HTR-8/SVneo (cell line): ENCODE measurements around the gene SLC10A7.

ENCODE experiments used
- DNase-seq: peaks from one replicate; pipeline ENCODE4 v3.0.0; 2011; ENCODE audit warnings: low spot score, mixed read lengths; ENCODE audit not compliant: insufficient read length
- FAIRE-seq: peaks from 2 replicates; lab custom pipeline; 2011; peaks lifted over from hg19 to GRCh38; lab: Jason Lieb, UNC

The SLC10A7 gene

GRCh38 chr4:146498291-146498690, 23.4 kb downstream of the SLC10A7 start:
- FAIRE-seq (no peak), DNase-seq (no peak)

GRCh38 chr4:146495269-146495668, 26.5 kb downstream of the SLC10A7 start:
- FAIRE-seq (no peak), DNase-seq (peak; percentile 2)

DNA sequence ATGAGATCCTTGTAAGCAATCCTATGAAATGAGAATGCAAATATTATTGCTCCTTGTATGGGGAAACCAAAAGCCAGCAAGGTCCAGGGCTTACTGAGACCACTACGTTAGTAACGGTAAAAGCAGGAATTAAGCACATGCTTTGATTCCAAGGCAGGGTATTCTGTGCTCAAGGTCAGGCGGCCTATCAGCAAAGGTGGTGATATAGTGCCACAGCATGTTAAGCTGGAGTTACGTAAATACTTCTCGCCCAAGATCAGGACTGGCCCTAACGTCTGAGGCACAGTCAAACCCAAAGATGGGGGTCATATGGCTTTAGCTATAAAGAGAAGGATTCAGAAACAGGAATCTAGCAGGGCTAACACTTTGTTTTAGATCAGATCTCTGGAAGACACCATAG, 27.6 kb downstream of the SLC10A7 start:
- DNase-seq (no peak), FAIRE-seq (no peak)

DNA sequence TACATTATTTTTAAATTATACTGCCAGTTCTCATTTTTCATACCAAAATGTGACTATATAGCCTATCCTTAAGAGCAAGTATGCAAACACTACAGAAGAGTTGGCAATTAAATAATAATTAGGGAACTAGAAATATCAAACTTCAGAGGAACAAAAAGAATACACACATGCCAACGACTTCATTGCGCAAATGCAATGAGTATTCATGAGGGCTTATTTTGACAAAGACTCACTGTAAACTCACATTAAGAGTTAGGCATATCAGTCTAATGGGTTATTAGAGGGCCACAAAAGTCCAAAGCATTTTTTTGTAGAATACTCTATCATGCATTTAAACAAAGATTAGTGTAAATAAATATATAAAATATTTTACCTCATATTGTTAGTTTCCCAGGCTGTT, 31.6 kb downstream of the SLC10A7 start:
- no peak for FAIRE-seq
- DNase-seq: no peak

- DNase-seq (no peak), FAIRE-seq (no peak)
Observed at GRCh38 chr4:146488495-146489174, 33.1 kb downstream of the SLC10A7 start.

GRCh38 chr4:146486565-146486964, 35.2 kb downstream of the SLC10A7 start:
- FAIRE-seq (no peak), DNase-seq (no peak)

GRCh38 chr4:146485968-146486367, 35.8 kb downstream of the SLC10A7 start:
- DNase-seq: no peak
- FAIRE-seq: no peak

DNA sequence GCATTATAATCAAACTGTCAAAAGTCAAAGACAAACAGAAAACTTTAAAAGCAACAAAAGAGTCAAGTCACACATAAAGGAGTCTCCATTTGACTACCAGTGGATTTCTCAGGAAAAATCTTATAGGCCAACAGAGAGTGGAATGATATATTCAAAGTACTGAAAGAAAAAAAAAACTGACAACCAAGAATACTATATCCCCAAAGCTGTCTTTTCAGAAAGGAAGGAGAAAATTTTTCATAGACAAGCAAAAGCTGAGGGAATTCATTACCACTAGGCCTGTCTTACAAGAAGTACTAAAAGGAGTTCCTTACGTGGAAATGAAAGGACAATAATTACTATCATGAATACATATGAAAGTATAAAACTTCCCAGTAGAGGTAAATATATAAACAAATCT, 39.0 kb downstream of the SLC10A7 start:
- DNase-seq: no peak
- FAIRE-seq: no peak

- FAIRE-seq (no peak), DNase-seq (no peak)
Observed at GRCh38 chr4:146481246-146481645, 40.5 kb downstream of the SLC10A7 start.

DNA sequence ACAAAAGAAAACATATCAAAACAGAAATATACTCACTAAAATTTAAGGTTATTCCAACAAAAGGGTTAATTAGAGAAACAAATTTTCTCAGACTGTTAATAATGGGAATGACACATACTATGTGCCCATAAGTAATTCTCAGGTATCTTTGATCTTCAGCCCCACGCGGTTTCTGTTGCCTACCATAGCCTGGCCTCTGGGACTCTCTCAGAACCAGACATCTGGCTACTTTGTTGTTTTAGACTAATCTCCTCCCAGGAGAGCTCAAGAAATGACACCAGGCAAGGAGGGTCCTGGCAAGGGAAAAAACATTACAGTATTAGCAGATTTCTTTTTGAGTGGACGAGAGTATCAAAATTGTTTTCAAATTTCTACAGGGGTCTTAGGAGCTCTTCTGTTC, 43.7 kb downstream of the SLC10A7 start:
- FAIRE-seq (no peak), DNase-seq (no peak)

DNA sequence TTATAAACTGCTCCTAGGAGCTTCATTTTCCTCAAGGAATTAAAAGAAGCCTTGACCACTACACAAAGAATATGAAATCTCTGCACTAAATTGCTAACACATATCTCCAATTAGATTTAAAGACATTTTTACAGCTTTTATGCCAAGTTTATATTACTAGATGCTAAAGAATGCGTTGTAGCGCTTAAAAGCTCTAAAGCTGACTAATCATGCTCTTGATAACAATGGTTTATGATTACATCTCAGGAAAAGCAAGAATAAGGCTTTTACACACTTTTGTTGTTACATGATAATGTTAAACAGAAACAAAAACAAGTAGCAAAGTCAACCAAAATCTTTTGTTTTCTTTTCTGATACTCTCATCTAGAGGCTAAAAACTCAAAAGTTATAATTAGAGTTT, 44.7 kb downstream of the SLC10A7 start:
- FAIRE-seq: no peak
- no peak for DNase-seq

DNA sequence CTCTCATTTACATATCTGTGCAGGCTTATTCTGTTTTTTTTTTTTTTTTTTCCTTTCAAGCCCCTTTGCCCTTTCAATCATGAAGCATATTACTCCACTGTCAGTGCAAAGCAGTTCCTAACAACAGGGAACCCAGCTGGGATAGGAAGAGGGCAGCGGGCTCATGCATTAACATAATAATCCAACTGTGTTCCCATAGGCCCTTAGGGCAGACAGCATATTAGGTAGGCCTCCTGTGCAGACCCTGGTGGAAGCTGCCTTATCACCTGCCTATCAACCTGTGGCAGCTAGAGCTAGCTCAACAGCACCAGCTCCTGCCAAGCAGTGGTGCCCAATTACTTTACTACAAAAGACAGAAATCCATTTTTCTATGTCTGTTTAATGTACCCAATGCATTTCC, 49.3 kb downstream of the SLC10A7 start:
- DNase-seq: no peak
- FAIRE-seq: no peak

DNA sequence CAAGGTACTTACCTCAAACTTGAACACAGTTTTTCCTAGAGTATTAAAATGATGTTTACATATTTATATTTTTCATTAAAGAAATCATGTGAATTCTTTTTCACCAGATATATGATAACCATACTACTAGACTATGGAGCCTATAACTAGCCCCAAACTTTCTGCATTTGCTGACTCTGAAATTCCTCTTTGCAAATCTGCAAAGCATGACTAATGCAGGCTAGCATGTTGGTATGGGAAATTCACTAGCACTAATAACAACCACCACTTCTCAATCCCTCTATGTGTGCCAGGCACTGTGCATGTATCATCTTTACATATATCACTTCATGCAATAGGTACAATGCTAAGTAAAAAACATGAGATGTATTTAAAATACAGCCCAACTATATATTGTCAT, 51.1 kb downstream of the SLC10A7 start:
- FAIRE-seq (no peak), DNase-seq (no peak)

- DNase-seq (no peak), FAIRE-seq (no peak)
Observed at GRCh38 chr4:146469022-146469421, 52.7 kb downstream of the SLC10A7 start.

DNA sequence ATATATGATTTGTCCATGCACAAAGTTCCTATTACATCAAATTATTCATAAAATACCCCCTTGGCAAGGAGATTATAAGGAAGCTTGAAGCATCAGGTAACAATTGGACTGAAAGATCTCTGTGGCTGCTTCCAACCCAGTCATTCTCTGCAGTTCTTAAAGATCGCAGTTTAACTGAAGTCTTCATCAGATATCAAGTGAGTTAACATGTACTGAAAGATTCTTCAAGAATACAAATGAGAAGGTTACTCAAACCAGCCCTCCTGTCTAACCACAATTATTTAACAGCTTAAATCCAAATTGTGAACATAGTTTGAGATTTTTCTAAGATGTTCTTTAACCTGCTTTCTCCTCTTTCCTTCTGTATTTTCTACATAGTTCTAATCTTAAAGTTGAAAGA, 56.1 kb downstream of the SLC10A7 start:
- no peak for DNase-seq
- no peak for FAIRE-seq

DNA sequence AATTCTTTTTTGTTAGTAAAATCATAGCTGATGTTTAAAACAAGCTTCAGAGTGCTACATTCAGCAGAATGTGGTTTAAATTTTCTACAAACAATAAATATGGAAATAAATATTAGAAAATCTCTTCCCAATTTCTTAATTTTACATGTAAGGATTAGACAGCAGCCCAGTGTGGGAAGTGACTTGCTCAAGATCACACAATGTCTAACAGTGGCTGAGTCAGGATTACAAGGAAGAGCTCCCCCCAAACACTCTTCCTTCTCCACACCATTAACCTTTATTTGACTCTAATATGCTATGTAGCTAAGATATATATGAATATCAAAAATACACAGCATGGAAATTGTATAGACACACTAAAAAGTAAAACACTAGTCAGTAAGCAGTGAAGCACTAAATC, 59.5 kb downstream of the SLC10A7 start:
- FAIRE-seq (no peak), DNase-seq (no peak)

DNA sequence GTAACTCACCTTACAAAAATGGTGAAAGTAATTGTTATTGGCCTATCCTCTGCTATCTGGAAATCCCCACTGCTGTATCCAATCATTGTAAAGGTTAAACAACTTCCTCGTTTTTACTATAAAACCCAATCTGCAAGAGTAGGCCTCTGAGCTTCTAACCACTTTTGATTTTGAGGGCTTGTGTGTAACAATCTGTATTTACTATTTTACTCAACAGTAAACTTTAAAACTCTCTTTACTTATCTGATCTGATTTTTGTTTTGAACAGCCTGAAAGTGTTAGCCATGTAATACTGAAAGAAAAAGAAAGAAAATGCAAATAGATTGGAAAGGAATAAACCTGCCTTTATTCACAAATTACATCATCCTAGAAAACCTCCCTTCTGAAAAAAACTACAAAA, 63.1 kb downstream of the SLC10A7 start:
- no peak for FAIRE-seq
- DNase-seq: no peak

GRCh38 chr4:146456681-146457080, 65.1 kb downstream of the SLC10A7 start:
- FAIRE-seq (no peak), DNase-seq (no peak)

GRCh38 chr4:146453181-146453807, 68.4 kb downstream of the SLC10A7 start:
- DNase-seq (no peak), FAIRE-seq (no peak)

- no peak for FAIRE-seq
Observed at GRCh38 chr4:146450524-146450923, 71.2 kb downstream of the SLC10A7 start.

GRCh38 chr4:146446555-146446954, 75.2 kb downstream of the SLC10A7 start:
- DNase-seq: no peak
- FAIRE-seq: no peak

More at GRCh38 chr4:146450524-146450923, 71.2 kb downstream of the SLC10A7 start:
- DNase-seq: no peak
